ENCODE data around the gene SLC1A1.
A peak's percentile ranks its signal among the peaks of the same experiment; 100 is the strongest.

The SLC1A1 gene

GRCh38 chr9:4489919-4490704 is at the start of gene SLC1A1:
Gene SLC1A1 (plus strand): TSS chr9:4490468. CDS start chr9:4490680, 212 bp downstream.
- no peak for TF ChIP-seq POLR2A (IDR thresholded peaks at IDR 0.05; ENCODE audit: low read depth, low read length)
- DNase-seq (ENCODE audit: insufficient read length, low spot score) (peak; percentile 74), FAIRE-seq (peak; percentile 15)

- TF ChIP-seq POLR2A (IDR thresholded peaks at IDR 0.05; ENCODE audit: low read depth, low read length), result no peak
- DNase-seq (ENCODE audit: insufficient read length, low spot score) (no peak), FAIRE-seq (no peak)
Measured at GRCh38 chr9:4442806-4443205, 47.5 kb upstream of the SLC1A1 start.

GRCh38 chr9:4443439-4443838 is 46.8 kb upstream of the SLC1A1 start:
- TF ChIP-seq POLR2A (IDR thresholded peaks at IDR 0.05; ENCODE audit: low read depth, low read length), result no peak
- FAIRE-seq (no peak), DNase-seq (ENCODE audit: insufficient read length, low spot score) (no peak)

- DNase-seq (ENCODE audit: insufficient read length, low spot score) (no peak), FAIRE-seq (no peak)
- no peak for TF ChIP-seq POLR2A (IDR thresholded peaks at IDR 0.05; ENCODE audit: low read depth, low read length)
Measured at GRCh38 chr9:4461437-4461836, 28.8 kb upstream of the SLC1A1 start.

GRCh38 chr9:4463824-4464223 is 26.4 kb upstream of the SLC1A1 start:
- DNase-seq (ENCODE audit: insufficient read length, low spot score), result no peak
- no peak for TF ChIP-seq POLR2A (IDR thresholded peaks at IDR 0.05; ENCODE audit: low read depth, low read length)
- FAIRE-seq, result peak; percentile 64

GRCh38 chr9:4464911-4465513 is 25.3 kb upstream of the SLC1A1 start:
- DNase-seq (ENCODE audit: insufficient read length, low spot score) (no peak), FAIRE-seq (no peak)

GRCh38 chr9:4465910-4466309 is 24.4 kb upstream of the SLC1A1 start:
- DNase-seq (ENCODE audit: insufficient read length, low spot score) (no peak), FAIRE-seq (no peak)
- TF ChIP-seq POLR2A (IDR thresholded peaks at IDR 0.05; ENCODE audit: low read depth, low read length), result no peak

More at GRCh38 chr9:4464911-4465513, 25.3 kb upstream of the SLC1A1 start:
- no peak for TF ChIP-seq POLR2A (IDR thresholded peaks at IDR 0.05; ENCODE audit: low read depth, low read length)

GRCh38 chr9:4475301-4475700 is 15.0 kb upstream of the SLC1A1 start:
- no peak for TF ChIP-seq POLR2A (IDR thresholded peaks at IDR 0.05; ENCODE audit: low read depth, low read length)
- FAIRE-seq (no peak), DNase-seq (ENCODE audit: insufficient read length, low spot score) (no peak)

GRCh38 chr9:4486176-4486575 is 4.1 kb upstream of the SLC1A1 start:
- DNase-seq (ENCODE audit: insufficient read length, low spot score) (no peak), FAIRE-seq (no peak)
- no peak for TF ChIP-seq POLR2A (IDR thresholded peaks at IDR 0.05; ENCODE audit: low read depth, low read length)

- FAIRE-seq (peak; percentile 86), DNase-seq (ENCODE audit: insufficient read length, low spot score) (no peak)
- no peak for TF ChIP-seq POLR2A (IDR thresholded peaks at IDR 0.05; ENCODE audit: low read depth, low read length)
Measured at GRCh38 chr9:4489562-4489918, 728 bp upstream of the SLC1A1 start.

- no peak for TF ChIP-seq POLR2A (IDR thresholded peaks at IDR 0.05; ENCODE audit: low read depth, low read length)
- FAIRE-seq (no peak), DNase-seq (ENCODE audit: insufficient read length, low spot score) (no peak)
Measured at GRCh38 chr9:4490705-4491625, 697 bp downstream of the SLC1A1 start.

GRCh38 chr9:4491626-4491975 is 1.3 kb downstream of the SLC1A1 start:
- FAIRE-seq, result no peak
- no peak for TF ChIP-seq POLR2A (IDR thresholded peaks at IDR 0.05; ENCODE audit: low read depth, low read length)
- no peak for DNase-seq (ENCODE audit: insufficient read length, low spot score)

GRCh38 chr9:4494332-4494731 is 4.1 kb downstream of the SLC1A1 start:
- no peak for FAIRE-seq
- TF ChIP-seq POLR2A (IDR thresholded peaks at IDR 0.05; ENCODE audit: low read depth, low read length), result no peak
- DNase-seq (ENCODE audit: insufficient read length, low spot score), result no peak

- no peak for TF ChIP-seq POLR2A (IDR thresholded peaks at IDR 0.05; ENCODE audit: low read depth, low read length)
- FAIRE-seq, result no peak
- no peak for DNase-seq (ENCODE audit: insufficient read length, low spot score)
Measured at GRCh38 chr9:4494806-4495205, 4.5 kb downstream of the SLC1A1 start.
